Regular cardiac myocyte (primary cell): ENCODE data around the gene EIF3C. TPM values are rescaled to one million over a fixed set of nuclear protein-coding genes. Genes with fewer than 3 reads are reported as not detected.

Source experiments
- total RNA-seq: library from RNA; depleted of rRNA; stranded (reverse); fragments of >200 nt; gene quantifications from 2 replicates; pipeline ENCODE4 v1.2.3, GENCODE V29; 2014

EIF3C gene
- 65.1 and 158 TPM in 2 replicates for total RNA-seq

GRCh38 chr16:28711220-28712083, at the start of gene EIF3C:
EIF3C (plus strand) TSS chr16:28711464; CDS start chr16:28711687, 223 bp downstream.

GRCh38 chr16:28751487-28751886, 40.2 kb downstream of the EIF3C start, which contains the start of gene NPIPB9:
NPIPB9 (plus strand) TSS chr16:28751787.

Other genes starting within 250 kb of the EIF3C start
- not detected in 2 replicates for gene NPIPB7, start 239.1 kb upstream of the EIF3C start, total RNA-seq
- gene CLN3, start 219.4 kb upstream of the EIF3C start, total RNA-seq: 9.2 and 9.6 TPM in 2 replicates
- not detected in 2 replicates for gene APOBR, start 216.8 kb upstream of the EIF3C start, total RNA-seq
- gene IL27, start 204.6 kb upstream of the EIF3C start, total RNA-seq: not detected in 2 replicates
- 4.6 and 7.9 TPM in 2 replicates for gene NUPR1, start 172.5 kb upstream of the EIF3C start, total RNA-seq
- gene SGF29, start 157.5 kb upstream of the EIF3C start, total RNA-seq: 6.2 and 7.1 TPM in 2 replicates
- 0.19 and 0.56 TPM in 2 replicates for gene SULT1A2, start 114.4 kb upstream of the EIF3C start, total RNA-seq
- 6.1 and 9.6 TPM in 2 replicates for gene SULT1A1, start 101.4 kb upstream of the EIF3C start, total RNA-seq
- gene NPIPB8, start 73.4 kb upstream of the EIF3C start, total RNA-seq: under 0.01 and 0.19 TPM in 2 replicates
- gene NPIPB9, start 40.3 kb downstream of the EIF3C start, total RNA-seq: 0.96 and 2.5 TPM in 2 replicates
- gene ATXN2L, start 111.5 kb downstream of the EIF3C start, total RNA-seq: 22.0 and 25.5 TPM in 2 replicates
- gene TUFM, start 134.9 kb downstream of the EIF3C start, total RNA-seq: 80.6 and 144 TPM in 2 replicates
- 7.6 and 9.2 TPM in 2 replicates for gene SH2B1, start 152.4 kb downstream of the EIF3C start, total RNA-seq
- gene ATP2A1, start 167.0 kb downstream of the EIF3C start, total RNA-seq: under 0.01 and 0.28 TPM in 2 replicates
- gene RABEP2, start 213.8 kb downstream of the EIF3C start, total RNA-seq: 25.7 and 34.5 TPM in 2 replicates
- not detected in 2 replicates for gene CD19, start 220.5 kb downstream of the EIF3C start, total RNA-seq
- gene NFATC2IP, start 239.5 kb downstream of the EIF3C start, total RNA-seq: 13.8 and 17.3 TPM in 2 replicates